ENCODE measurements around the gene APIP. TPM values are rescaled to one million over a fixed set of nuclear protein-coding genes. Genes with fewer than 3 reads are reported as not detected.

APIP gene
- total and polyA plus RNA-seq, 7 experiments from 2014 or later: 8.2 to 23.6 (median 17.7) TPM

DNA sequence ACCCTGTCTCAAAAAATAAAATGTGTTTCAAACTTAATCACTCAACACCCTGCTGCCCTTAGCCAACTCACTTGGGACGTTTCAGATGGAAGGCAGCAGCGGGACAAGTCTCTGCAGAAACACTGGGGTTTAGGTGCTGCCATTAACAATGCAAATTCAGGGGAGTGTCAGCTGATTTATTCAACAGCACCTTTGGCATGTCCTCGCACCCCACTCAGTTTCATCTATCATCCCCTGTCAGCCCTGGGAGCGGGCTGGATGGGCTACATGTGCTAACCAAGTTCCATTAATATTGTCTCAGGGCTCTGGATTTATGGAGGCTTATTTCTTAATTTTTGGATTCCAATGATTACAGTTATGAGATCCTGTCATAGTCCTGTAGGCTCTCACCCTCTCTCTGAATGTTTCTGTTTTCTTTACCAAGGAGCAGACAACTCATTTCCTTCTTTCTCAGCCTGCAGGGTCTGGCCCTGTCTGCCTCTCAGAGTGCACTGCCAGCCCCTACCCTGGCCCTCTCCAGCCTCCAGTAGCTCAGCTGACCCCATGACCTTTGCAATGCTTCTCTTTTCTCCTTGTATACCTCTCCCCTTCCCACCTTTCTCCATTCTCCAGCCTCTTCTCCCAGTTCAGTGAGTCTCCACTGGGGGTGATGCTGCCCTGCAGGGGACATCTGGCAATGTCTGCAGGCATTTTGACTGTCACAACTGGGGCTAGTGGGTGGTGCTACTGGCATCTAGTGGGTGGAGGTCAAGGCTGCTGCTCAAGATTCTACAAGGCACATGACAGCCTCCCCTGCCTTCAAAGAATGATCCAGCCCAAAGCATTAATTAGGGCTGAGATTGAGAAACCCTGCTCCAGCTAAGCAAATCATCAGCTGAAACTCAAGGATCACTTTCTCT lies 79.0 kb downstream of the APIP start:
- POLR2A ChIA-PET: no interaction called here
- CTCF ChIA-PET: no interaction called here
- intact Hi-C loops (cut with micrococcal nuclease): no loop called here
- ATAC-seq (no peak), DNase-seq (no peak)
- Mint-ChIP-seq H3K9me3 (peaks cover 0 to 3% (median 0%) of the 10 kb centered on the region in 11 donors), H3K4me1 (no peaks in the 10 kb centered on the region), H3K4me3 (no peak overlapping the region), H3K27me3 (peaks cover 18 to 32% (median 27%) of the 10 kb centered on the region in 5 donors), H3K36me3 (no peaks in the 10 kb centered on the region), H3K27ac (no peak overlapping the region)
- Histone ChIP-seq H3K4me1 (ENCODE audit: control insufficient read depth in 2 of 2, insufficient read depth in 2 of 2, low read length in 2 of 2) (no peaks in the 10 kb centered on the region), H3K4me3 (ENCODE audit: low read length) (no peak overlapping the region), H3K36me3 (ENCODE audit: control insufficient read depth in 2 of 3, insufficient read depth in 3 of 3, low read length in 3 of 3) (no peaks in the 10 kb centered on the region), H3K9me3 (ENCODE audit: control insufficient read depth in 2 of 3, low read length in 3 of 3) (no peaks in the 10 kb centered on the region), H3K27me3 (ENCODE audit: control insufficient read depth in 2 of 2, insufficient read depth in 2 of 2, low read length in 2 of 2) (no peaks in the 10 kb centered on the region), H3K27ac (ENCODE audit: low read depth, low read length) (no peak overlapping the region)

DNA sequence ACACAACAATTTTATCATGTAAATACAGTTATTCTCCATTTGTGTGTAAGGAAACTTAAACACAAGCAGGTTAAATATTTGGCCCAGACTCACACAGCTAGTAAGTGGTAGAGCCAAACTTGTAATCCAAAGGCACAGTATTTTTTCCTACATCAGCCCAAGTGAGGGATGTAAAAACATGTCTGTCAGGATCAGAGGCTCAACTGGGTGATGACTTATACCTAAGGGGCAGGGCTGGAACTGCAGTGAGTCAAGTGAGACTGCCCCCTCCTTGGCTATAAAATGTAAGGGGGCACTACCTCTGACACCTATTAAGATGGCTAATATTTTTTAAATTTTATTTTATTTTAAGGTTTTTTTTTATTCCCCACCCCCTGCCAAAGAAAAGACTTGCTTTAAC lies 82.6 kb downstream of the APIP start:
- H3K4me3 Mint-ChIP-seq: no peak overlapping the region
- no peak for DNase-seq
- no peaks in the 10 kb centered on the region for H3K9me3 ChIP-seq (ENCODE audit: control insufficient read depth in 2 of 3, low read length in 3 of 3)
- no peaks in the 10 kb centered on the region for H3K4me1 ChIP-seq (ENCODE audit: control insufficient read depth in 2 of 2, insufficient read depth in 2 of 2, low read length in 2 of 2)
- H3K4me1 Mint-ChIP-seq: no peaks in the 10 kb centered on the region
- no peak for ATAC-seq
- no peak overlapping the region for H3K27ac ChIP-seq (ENCODE audit: low read depth, low read length)
- H3K27me3 ChIP-seq (ENCODE audit: control insufficient read depth in 2 of 2, insufficient read depth in 2 of 2, low read length in 2 of 2): no peaks in the 10 kb centered on the region
- no peaks in the 10 kb centered on the region for H3K36me3 ChIP-seq (ENCODE audit: control insufficient read depth in 2 of 3, insufficient read depth in 3 of 3, low read length in 3 of 3)
- H3K36me3 Mint-ChIP-seq: no peaks in the 10 kb centered on the region
- no peak overlapping the region for H3K27ac Mint-ChIP-seq
- peaks cover 10 to 27% (median 16%) of the 10 kb centered on the region in 5 donors for H3K27me3 Mint-ChIP-seq
- no peak overlapping the region for H3K4me3 ChIP-seq (ENCODE audit: low read length)
- H3K9me3 Mint-ChIP-seq: peaks cover 0 to 3% (median 0%) of the 10 kb centered on the region in 11 donors
- ChIA-PET POLR2A (no interaction called here), CTCF (no interaction called here)
- intact Hi-C loops (cut with micrococcal nuclease): no loop called here

Small RNAs within 50 kb of the gene (microRNA-seq; reads per million reads assigned to microRNA genes)
- not detected for gene MIR1343 (ENCODE audit: borderline microRNAs expressed)

Other genes with a start within 250 kb of the APIP start
- 10 to 100 TPM; 20.0 to 54.1 (median 28.8) TPM for gene PDHX, start 239 bp upstream of the APIP start, total RNA-seq
- gene PDHX, start 239 bp upstream of the APIP start, polyA plus RNA-seq: 10 to 100 TPM; 17.8 to 21.7 TPM
- 1,000 to 10,000 TPM in 1 of 5 experiments, 100 to 1,000 TPM in 4; 369 to 1,223 (median 784) TPM for gene CD44, start 222.8 kb upstream of the APIP start, total RNA-seq
- 100 to 1,000 TPM; 332 to 372 TPM for gene CD44, start 222.8 kb upstream of the APIP start, polyA plus RNA-seq

Measured in naive thymus-derived CD4-positive, alpha-beta T cell (primary cell).